PFSK-1 (cell line): ENCODE results near the gene FOS.

Source experiments
- FOXP2 ChIP-seq: optimal IDR thresholded peaks from 2 replicates; pipeline ENCODE3; 2011; ENCODE audit warnings: borderline replicate concordance, control low read depth, inconsistent platforms; ENCODE audit not compliant: insufficient read depth; ENCODE audit errors: extremely low read length, extremely low read depth
- POLR2AphosphoS5 ChIP-seq: IDR thresholded peaks from 2 replicates; pipeline ENCODE4 v1.6.1; 2012; ENCODE audit warnings: low read depth, mild to moderate bottlenecking, control low read depth, low read length, moderate library complexity
- SIN3A ChIP-seq: IDR thresholded peaks from 2 replicates; pipeline ENCODE4 v1.6.1; 2012; ENCODE audit warnings: mild to moderate bottlenecking, low read length, moderate library complexity, borderline replicate concordance; ENCODE audit not compliant: insufficient read depth
- TAF1 ChIP-seq: IDR thresholded peaks from 2 replicates; pipeline ENCODE4 v1.6.1; 2012; ENCODE audit warnings: low read length, control low read depth, borderline replicate concordance; ENCODE audit not compliant: insufficient read depth
- TF ChIP-seq, protein P1 (sequence below), 2 experiments: IDR thresholded peaks; 2 replicates each; pipeline versions ENCODE4 v1.6.1 to v1.8.0; 2011 to 2012; ENCODE audit warnings: low read depth in 2 of 2, low read length in 2 of 2, control low read depth in 1 of 2, inconsistent platforms in 1 of 2, mild to moderate bottlenecking in 1 of 2, moderate library complexity in 1 of 2; ENCODE audit not compliant: insufficient read depth in 1 of 2

Gene FOS

DNA sequence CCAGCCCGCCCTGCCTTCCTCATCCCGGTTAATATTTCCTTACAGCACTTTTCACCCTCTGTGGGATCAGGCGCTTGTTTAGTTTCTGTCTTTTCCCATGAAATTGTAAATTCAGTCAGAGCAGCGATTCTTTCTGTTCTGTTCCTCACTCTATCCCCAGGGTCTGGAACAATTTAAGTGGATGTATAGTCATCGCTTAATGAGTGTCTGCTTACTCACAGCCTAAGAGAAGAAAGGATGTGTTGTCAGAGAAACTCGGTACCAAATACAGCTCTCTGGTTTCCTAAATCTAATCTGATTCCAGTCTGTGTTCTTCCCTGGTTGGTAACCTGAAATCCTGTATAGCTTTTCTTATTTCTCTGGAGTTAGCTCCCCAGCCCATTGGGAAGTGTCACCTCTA lies 44.9 kb downstream of the FOS start:
- TF ChIP-seq TAF1 (no peak), POLR2AphosphoS5 (no peak), FOXP2 (no peak), SIN3A (no peak)
- TF ChIP-seq, protein P1, sequence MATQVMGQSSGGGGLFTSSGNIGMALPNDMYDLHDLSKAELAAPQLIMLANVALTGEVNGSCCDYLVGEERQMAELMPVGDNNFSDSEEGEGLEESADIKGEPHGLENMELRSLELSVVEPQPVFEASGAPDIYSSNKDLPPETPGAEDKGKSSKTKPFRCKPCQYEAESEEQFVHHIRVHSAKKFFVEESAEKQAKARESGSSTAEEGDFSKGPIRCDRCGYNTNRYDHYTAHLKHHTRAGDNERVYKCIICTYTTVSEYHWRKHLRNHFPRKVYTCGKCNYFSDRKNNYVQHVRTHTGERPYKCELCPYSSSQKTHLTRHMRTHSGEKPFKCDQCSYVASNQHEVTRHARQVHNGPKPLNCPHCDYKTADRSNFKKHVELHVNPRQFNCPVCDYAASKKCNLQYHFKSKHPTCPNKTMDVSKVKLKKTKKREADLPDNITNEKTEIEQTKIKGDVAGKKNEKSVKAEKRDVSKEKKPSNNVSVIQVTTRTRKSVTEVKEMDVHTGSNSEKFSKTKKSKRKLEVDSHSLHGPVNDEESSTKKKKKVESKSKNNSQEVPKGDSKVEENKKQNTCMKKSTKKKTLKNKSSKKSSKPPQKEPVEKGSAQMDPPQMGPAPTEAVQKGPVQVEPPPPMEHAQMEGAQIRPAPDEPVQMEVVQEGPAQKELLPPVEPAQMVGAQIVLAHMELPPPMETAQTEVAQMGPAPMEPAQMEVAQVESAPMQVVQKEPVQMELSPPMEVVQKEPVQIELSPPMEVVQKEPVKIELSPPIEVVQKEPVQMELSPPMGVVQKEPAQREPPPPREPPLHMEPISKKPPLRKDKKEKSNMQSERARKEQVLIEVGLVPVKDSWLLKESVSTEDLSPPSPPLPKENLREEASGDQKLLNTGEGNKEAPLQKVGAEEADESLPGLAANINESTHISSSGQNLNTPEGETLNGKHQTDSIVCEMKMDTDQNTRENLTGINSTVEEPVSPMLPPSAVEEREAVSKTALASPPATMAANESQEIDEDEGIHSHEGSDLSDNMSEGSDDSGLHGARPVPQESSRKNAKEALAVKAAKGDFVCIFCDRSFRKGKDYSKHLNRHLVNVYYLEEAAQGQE (IDR thresholded peaks at IDR 0.05; ENCODE audit: insufficient read depth in 1 of 2, low read depth in 2 of 2, low read length in 2 of 2) = no peak

DNA sequence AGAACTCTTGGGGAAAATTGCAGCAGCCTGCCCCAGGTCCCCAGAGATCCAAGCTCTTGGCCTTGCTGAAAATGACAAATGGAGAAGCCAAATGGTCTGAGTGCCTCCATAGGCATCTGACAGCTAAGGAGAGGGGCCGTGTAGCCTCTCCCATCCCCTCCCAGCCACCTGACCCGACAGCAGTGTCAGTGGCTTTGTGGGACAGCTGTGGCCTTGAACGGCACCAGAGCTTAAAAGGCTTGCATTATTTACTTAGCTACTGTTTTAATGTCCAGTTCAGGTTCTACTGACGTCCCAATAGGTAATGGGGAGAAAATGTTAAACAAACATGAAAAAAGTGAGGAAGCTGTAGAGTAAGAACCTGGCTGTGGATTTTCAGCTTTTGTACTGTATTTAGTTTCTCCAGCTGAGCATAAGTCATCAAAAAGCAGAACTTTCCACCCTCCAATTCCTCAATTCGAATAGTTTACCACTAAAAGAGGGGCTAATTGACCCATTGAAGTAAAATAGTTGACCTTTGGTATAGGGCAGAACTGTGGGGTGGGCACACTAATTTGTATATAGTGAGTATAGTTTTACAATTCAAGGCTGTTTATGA lies 50.0 kb downstream of the FOS start:
- TF ChIP-seq TAF1 (no peak), SIN3A (no peak), POLR2AphosphoS5 (no peak), FOXP2 (no peak)
- TF ChIP-seq, protein P1 (IDR thresholded peaks at IDR 0.05; ENCODE audit: insufficient read depth in 1 of 2, low read depth in 2 of 2, low read length in 2 of 2) = no peak

DNA sequence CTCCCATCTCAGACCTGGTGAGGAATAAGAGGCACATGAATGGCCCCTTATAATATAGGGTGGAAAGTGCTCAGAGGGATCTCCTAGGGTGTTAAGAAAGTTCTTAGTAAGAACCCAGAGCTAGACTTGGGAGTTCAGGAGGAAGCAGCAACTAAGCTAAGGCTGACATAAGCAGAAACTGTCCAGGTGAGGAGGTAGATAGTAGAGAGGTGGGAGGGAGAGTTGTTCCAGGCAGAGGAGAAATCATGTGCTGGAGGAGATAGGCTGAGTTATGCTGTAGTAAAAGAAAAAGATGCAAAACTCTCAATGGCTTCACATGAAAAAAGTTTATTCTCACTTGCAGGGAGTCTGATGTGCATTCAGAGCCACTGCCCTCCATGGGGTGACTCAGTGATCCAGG lies 50.7 kb downstream of the FOS start:
- no peak for TF ChIP-seq FOXP2
- no peak for TF ChIP-seq TAF1
- no peak for TF ChIP-seq POLR2AphosphoS5
- TF ChIP-seq SIN3A = no peak
- TF ChIP-seq, protein P1 (IDR thresholded peaks at IDR 0.05; ENCODE audit: insufficient read depth in 1 of 2, low read depth in 2 of 2, low read length in 2 of 2) = no peak

DNA sequence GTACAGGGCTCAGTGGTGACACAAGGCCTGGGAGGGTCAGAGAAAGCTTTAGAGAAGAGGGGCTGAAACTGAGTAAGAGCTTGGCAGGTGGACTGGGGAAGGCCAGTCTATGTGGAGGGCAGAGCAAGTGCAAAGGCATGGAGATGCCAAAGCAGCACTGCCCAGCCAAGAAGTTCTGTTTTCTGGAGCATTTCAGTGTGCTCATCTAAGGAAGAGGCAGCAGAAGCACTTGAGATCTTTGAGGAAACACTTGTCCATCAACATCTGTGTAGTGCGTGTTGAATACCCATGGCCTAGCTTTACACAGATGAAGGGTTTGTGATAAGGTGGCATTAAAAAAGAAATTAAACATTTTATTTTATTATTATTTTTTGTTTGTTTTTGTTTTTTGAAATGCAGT lies 52.8 kb downstream of the FOS start:
- TF ChIP-seq POLR2AphosphoS5 = no peak
